ENCODE measurements around the gene RAB3IL1. TPM values are rescaled to one million over a fixed set of nuclear protein-coding genes. Genes with fewer than 3 reads are reported as not detected.

The RAB3IL1 gene
- polyA plus RNA-seq, 3 donors, result 0.13 TPM; not detected in 2

DNA sequence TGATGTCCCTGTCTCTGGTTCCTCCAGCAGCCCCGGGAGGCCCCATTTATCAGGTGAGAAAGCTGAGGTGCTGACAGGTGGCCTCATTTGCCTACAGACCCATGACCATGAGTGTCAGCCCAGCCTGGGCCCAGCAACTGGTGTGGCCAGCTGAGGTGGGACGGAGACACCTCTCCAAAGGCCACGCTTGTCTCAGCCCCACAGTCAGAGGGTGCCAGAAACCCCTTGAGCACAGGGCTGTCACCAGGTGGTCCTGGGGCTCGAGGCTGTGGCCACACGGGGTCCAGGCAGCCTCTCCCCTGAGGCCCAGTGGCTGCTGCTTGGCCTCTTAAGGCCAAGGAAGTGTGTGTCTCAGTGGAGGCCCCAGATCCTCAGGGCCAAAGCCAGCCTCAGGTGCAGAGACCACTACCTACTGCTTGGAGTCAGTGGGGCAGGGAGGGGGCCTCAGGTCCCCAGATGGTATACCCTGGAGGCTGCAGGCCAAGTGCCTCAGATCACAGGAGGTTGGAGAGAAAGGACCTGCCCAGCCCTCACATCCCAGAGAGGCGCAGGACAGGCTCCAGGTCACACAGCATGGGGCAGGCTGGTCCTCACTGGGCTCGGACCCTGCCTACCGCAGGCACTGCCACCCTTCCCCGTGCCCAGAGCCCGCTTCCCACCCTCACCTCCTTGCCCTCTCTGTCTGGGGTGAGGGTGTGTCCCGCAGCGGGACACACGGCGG is 11.4 kb downstream of the RAB3IL1 start:
- no peaks in the 10 kb centered on the region for H3K79me2 ChIP-seq (ENCODE audit: insufficient read depth, low read length)
- no peak overlapping the region for H2AFZ ChIP-seq (ENCODE audit: insufficient read depth, low read depth, low read length, poor library complexity, severe bottlenecking)
- intact Hi-C loops (cut with micrococcal nuclease), result no loop called here
- Mint-ChIP-seq H3K9me3 (peaks cover 0 to 5% (median 1%) of the 10 kb centered on the region in 7 donors), H3K4me1 (peaks cover 5% of the 10 kb centered on the region), H3K4me3 (no peak overlapping the region), H3K27ac (no peak overlapping the region), H3K27me3 (ENCODE audit: low read depth in 3 of 3) (peaks cover 5 to 18% (median 8%) of the 10 kb centered on the region in 3 donors), H3K36me3 (no peaks in the 10 kb centered on the region)
- H3K36me3 ChIP-seq (replicated peaks in 1 of 2; ENCODE audit: control insufficient read depth in 1 of 2, insufficient read depth in 2 of 2, low read length in 2 of 2), result no peaks in the 10 kb centered on the region
- no peaks in the 10 kb centered on the region for H3K9me3 ChIP-seq (replicated peaks in 1 of 2; ENCODE audit: control insufficient read depth in 1 of 2, insufficient read depth in 1 of 2, low read length in 2 of 2)
- 100% methylated on average over 7 of the region's 14 CpGs for WGBS (ENCODE audit: insufficient coverage)
- no peak overlapping the region for H3K27ac ChIP-seq (ENCODE audit: low read depth in 1 of 2, low read length in 2 of 2)
- H4K20me1 ChIP-seq (ENCODE audit: insufficient read depth, low read length), result no peaks in the 10 kb centered on the region
- no peak overlapping the region for H3K4me2 ChIP-seq (replicated peaks; ENCODE audit: extremely low read depth, low read length, poor library complexity, severe bottlenecking)
- no peak for DNase-seq
- H3K4me1 ChIP-seq (ENCODE audit: control insufficient read depth in 1 of 2, insufficient read depth in 2 of 2, low read length in 2 of 2), result peaks cover 2 to 10% of the 10 kb centered on the region in 2 donors
- H3K9ac ChIP-seq (ENCODE audit: insufficient read depth, low read length, poor library complexity, severe bottlenecking), result no peak overlapping the region
- no peak overlapping the region for H3K4me3 ChIP-seq (replicated peaks in 1 of 3; ENCODE audit: low read depth in 2 of 3, low read length in 3 of 3)
- TF ChIP-seq, protein P1, sequence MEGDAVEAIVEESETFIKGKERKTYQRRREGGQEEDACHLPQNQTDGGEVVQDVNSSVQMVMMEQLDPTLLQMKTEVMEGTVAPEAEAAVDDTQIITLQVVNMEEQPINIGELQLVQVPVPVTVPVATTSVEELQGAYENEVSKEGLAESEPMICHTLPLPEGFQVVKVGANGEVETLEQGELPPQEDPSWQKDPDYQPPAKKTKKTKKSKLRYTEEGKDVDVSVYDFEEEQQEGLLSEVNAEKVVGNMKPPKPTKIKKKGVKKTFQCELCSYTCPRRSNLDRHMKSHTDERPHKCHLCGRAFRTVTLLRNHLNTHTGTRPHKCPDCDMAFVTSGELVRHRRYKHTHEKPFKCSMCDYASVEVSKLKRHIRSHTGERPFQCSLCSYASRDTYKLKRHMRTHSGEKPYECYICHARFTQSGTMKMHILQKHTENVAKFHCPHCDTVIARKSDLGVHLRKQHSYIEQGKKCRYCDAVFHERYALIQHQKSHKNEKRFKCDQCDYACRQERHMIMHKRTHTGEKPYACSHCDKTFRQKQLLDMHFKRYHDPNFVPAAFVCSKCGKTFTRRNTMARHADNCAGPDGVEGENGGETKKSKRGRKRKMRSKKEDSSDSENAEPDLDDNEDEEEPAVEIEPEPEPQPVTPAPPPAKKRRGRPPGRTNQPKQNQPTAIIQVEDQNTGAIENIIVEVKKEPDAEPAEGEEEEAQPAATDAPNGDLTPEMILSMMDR (IDR thresholded peaks at IDR 0.05), result no peak
- H3K27me3 ChIP-seq (ENCODE audit: control insufficient read depth in 2 of 2, insufficient read depth in 2 of 2, low read length in 2 of 2), result peaks cover 0 to 10% of the 10 kb centered on the region in 2 donors

DNA sequence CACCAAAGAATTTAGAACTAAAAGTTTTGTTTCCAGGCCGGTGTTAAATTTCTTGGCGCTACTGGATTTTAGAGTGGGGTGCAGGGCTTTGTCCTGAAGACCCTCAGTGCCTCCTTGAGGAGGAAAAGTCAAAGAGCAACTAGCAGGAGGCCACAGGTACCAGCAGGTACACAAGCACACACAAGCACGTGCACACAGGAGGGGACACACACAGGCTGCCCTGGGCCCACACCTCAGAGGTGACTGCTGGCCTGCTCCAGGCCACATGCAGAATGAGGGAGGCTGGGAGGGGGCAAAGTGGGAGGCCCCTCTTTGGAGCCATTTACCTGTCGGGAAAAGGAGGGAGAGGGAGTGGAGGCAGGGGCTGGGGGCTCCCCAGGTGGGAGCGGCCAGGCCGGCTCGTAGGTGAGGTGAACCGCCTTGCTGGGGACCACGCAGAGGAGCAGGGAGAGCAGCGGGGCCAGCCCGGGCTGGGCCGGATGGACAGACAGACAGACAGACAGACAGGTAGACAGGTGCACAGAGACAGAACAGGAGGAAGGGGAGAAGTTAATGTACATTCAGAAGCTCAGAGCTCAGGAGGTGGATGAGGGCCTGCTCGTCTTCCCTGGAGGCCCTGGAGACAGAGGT is 12.2 kb downstream of the RAB3IL1 start:
- no peak overlapping the region for H3K4me3 Mint-ChIP-seq
- Histone ChIP-seq H3K9ac (ENCODE audit: insufficient read depth, low read length, poor library complexity, severe bottlenecking) (no peak overlapping the region), H3K27me3 (ENCODE audit: control insufficient read depth in 2 of 2, insufficient read depth in 2 of 2, low read length in 2 of 2) (peaks cover 0 to 10% of the 10 kb centered on the region in 2 donors), H3K4me2 (replicated peaks; ENCODE audit: extremely low read depth, low read length, poor library complexity, severe bottlenecking) (no peak overlapping the region), H3K9me3 (replicated peaks in 1 of 2; ENCODE audit: control insufficient read depth in 1 of 2, insufficient read depth in 1 of 2, low read length in 2 of 2) (no peaks in the 10 kb centered on the region), H3K4me1 (ENCODE audit: control insufficient read depth in 1 of 2, insufficient read depth in 2 of 2, low read length in 2 of 2) (peaks cover 0 to 7% of the 10 kb centered on the region in 2 donors), H3K36me3 (replicated peaks in 1 of 2; ENCODE audit: control insufficient read depth in 1 of 2, insufficient read depth in 2 of 2, low read length in 2 of 2) (no peaks in the 10 kb centered on the region), H4K20me1 (ENCODE audit: insufficient read depth, low read length) (no peaks in the 10 kb centered on the region), H3K27ac (ENCODE audit: low read depth in 1 of 2, low read length in 2 of 2) (no peak overlapping the region), H3K79me2 (ENCODE audit: insufficient read depth, low read length) (no peaks in the 10 kb centered on the region), H3K4me3 (replicated peaks in 1 of 3; ENCODE audit: low read depth in 2 of 3, low read length in 3 of 3) (no peak overlapping the region), H2AFZ (ENCODE audit: insufficient read depth, low read depth, low read length, poor library complexity, severe bottlenecking) (no peak overlapping the region)
- no peak for DNase-seq
- peaks cover 0 to 5% (median 1%) of the 10 kb centered on the region in 7 donors for H3K9me3 Mint-ChIP-seq
- H3K27ac Mint-ChIP-seq, result no peak overlapping the region
- TF ChIP-seq, protein P1 (IDR thresholded peaks at IDR 0.05), result no peak
- H3K36me3 Mint-ChIP-seq, result no peaks in the 10 kb centered on the region
- H3K4me1 Mint-ChIP-seq, result peaks cover 5% of the 10 kb centered on the region
- H3K27me3 Mint-ChIP-seq (ENCODE audit: low read depth in 3 of 3), result peaks cover 5 to 18% (median 8%) of the 10 kb centered on the region in 3 donors
- WGBS (ENCODE audit: insufficient coverage), result 97% methylated on average over 11 of the region's 13 CpGs
- intact Hi-C loops (cut with micrococcal nuclease), result no loop called here
